Measurements from ENCODE around the gene PCDHB6.
A peak's percentile ranks its signal among the peaks of the same experiment; 100 is the strongest.
"Not testable (repeated sequence)": the region's sequence is repeated elsewhere in the genome, so short reads cannot be mapped to it uniquely, and the experiment has no call there.

Gene PCDHB6

DNA sequence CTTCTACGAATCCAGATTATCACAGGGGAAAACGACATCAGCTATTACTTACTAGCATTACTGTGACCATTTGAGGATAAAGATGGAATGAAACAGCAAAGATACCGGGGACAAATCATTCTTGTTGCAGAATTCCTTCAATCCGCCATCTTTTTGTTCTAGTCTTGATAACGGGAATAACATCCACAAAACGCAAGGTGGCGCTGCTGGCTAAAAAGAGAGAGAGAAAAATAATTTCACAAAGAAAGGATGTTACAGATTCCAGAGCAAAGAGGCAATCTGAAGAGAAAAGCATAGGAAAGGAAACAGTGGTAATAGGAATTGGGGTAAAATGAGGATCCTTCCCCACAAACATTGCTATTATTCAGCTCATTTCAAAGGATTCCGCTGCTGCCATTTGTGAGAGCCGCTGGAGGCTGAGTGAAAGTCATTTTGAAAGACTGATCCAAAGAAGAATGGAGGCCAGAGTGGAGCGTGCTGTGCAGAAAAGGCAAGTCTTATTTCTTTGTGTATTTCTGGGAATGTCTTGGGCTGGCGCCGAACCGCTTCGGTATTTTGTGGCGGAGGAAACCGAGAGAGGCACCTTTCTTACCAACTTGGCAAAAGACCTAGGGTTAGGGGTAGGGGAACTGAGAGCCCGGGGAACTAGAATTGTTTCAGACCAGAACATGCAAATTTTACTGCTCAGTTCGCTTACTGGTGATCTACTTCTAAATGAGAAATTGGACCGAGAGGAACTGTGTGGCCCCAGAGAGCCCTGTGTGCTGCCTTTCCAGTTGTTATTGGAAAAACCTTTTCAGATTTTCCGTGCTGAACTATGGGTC lies 22.7 kb downstream of the PCDHB6 start, which contains the start of gene PCDHB7:
PCDHB7 (plus strand) TSS at position 264 of the 824 bp plus-strand sequence; CDS start at position 456, 192 bp downstream.
- DNase-seq, result no peak

DNA sequence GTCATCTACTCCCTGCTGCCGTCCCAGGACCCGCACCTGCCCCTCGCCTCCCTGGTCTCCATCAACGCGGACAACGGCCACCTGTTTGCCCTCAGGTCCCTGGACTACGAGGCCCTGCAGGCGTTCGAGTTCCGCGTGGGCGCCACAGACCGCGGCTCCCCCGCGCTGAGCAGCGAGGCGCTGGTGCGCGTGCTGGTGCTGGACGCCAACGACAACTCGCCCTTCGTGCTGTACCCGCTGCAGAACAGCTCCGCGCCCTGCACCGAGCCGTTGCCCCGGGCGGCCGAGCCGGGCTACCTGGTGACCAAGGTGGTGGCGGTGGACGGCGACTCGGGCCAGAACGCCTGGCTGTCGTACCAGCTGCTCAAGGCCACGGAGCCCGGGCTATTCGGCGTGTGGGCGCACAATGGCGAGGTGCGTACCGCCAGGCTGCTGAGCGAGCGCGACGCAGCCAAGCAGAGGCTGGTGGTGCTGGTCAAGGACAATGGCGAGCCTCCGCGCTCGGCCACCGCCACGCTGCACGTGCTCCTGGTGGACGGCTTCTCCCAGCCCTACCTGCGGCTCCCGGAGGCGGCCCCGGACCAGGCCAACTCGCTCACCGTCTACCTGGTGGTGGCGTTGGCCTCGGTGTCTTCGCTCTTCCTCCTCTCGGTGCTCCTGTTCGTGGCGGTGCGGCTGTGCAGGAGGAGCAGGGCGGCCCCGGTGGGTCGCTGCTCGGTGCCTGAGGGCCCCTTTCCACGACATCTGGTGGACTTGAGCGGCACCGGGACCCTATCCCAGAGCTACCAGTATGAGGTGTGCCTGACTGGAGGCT lies 24.6 kb downstream of the PCDHB6 start:
- DNase-seq, result not testable (repeated sequence)

DNA sequence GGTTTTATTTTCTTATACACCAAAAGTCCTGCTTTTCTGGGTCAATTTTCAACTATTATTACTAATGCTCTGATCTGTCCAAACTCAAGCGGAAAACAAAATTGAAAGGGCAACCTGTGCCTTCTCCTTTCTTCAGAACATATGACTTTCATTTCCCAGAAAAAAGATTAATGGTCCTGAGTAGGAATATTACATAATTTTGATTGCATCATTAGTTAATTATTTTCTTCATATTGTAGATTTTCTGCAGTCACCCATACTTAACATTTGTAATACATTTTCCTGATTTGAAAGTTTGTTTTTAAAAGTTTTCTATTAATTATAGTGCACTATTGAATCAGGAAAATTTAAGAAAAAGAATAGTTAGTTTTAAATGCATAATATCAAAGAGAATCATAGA lies 26.1 kb downstream of the PCDHB6 start:
- DNase-seq, result no peak

GRCh38 chr5:141177577-141178191 lies 27.8 kb downstream of the PCDHB6 start, which contains the start of gene PCDHB8:
Gene PCDHB8 (plus strand): TSS chr5:141177790. CDS start chr5:141178035, 245 bp downstream.
- not testable (repeated sequence) for DNase-seq

DNA sequence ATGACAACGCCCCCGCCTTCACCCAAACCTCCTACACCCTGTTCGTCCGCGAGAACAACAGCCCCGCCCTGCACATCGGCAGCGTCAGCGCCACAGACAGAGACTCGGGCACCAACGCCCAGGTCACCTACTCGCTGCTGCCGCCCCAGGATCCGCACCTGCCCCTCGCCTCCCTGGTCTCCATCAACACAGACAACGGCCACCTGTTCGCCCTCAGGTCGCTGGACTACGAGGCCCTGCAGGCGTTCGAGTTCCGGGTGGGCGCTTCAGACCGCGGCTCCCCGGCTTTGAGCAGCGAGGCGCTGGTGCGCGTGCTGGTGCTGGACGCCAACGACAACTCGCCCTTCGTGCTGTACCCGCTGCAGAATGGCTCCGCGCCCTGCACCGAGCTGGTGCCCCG lies 29.5 kb downstream of the PCDHB6 start:
- not testable (repeated sequence) for DNase-seq

DNA sequence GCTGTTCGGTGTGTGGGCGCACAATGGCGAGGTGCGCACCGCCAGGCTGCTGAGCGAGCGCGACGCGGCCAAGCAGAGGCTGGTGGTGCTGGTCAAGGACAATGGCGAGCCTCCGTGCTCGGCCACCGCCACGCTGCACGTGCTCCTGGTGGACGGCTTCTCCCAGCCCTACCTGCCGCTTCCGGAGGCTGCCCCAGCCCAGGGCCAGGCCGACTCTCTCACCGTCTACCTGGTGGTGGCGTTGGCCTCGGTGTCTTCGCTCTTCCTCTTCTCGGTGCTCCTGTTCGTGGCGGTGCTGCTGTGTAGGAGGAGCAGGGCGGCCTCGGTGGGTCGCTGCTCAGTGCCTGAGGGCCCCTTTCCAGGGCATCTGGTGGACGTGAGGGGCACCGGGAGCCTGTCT lies 30.0 kb downstream of the PCDHB6 start:
- not testable (repeated sequence) for DNase-seq

DNA sequence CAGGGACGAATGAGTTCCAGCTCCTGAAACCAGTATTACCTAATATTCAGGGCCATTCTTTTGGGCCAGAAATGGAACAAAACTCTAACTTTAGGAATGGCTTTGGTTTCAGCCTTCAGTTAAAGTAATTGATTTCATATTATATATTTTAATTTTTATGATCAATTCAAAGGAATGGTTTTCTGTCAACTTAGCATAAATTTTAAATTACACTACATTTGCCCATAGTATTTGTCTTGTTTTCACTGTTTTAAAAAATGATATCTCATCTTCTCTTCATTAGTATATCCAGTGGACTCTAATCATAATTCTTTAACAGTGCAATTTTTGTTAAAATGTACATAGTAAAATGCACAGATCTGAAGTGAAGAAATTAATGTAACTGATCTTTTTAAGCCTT lies 30.5 kb downstream of the PCDHB6 start:
- no peak for DNase-seq

GRCh38 chr5:141182248-141182647 lies 32.4 kb downstream of the PCDHB6 start, which contains the start of gene PCDHB16:
Gene PCDHB16 (plus strand): TSS chr5:141182387. CDS start chr5:141182560, 173 bp downstream.
- DNase-seq, result no peak

- DNase-seq, result not testable (repeated sequence)
Measured at GRCh38 chr5:141184117-141184855, 34.4 kb downstream of the PCDHB6 start.

- peak in 1 of 2 experiments; percentile 15 for DNase-seq
Measured at GRCh38 chr5:141186897-141187512, 37.1 kb downstream of the PCDHB6 start, which contains the start of gene PCDHB9. Gene PCDHB9 (plus strand): TSS chr5:141187161. CDS start chr5:141187319, 158 bp downstream.

- DNase-seq, result not testable (repeated sequence)
Measured at GRCh38 chr5:141188682-141189081, 38.8 kb downstream of the PCDHB6 start.

GRCh38 chr5:141189131-141189530 lies 39.3 kb downstream of the PCDHB6 start:
- not testable (repeated sequence) for DNase-seq

GRCh38 chr5:141192110-141192725 lies 42.4 kb downstream of the PCDHB6 start, which contains the start of gene PCDHB10:
Gene PCDHB10 (plus strand): TSS chr5:141192353. CDS start chr5:141192553, 200 bp downstream.
- peak in 1 of 2 experiments; percentile 8 for DNase-seq

GRCh38 chr5:141194332-141194731 lies 44.5 kb downstream of the PCDHB6 start:
- not testable (repeated sequence) for DNase-seq

DNA sequence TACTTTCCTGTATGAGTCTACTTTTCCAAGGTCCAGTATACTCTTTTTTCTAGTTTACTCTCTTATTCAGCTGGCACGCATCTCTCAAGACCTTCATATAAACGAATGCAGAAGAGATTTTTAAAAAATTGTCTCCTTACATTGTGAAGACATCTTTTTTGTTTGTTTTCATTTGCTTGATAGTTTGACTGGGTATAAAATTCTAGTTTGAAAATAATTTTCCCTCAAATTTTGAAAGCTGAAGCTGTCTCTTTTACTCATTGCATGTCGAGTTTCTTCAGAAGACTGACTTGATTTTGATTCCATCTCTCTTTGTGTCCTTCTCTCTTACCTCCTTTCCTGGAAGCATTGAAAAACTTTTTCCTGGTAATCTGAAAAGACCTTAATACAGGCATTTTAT lies 46.5 kb downstream of the PCDHB6 start:
- DNase-seq, result no peak

GRCh38 chr5:141199359-141200235 lies 49.7 kb downstream of the PCDHB6 start, which contains the start of gene PCDHB11:
Gene PCDHB11 (plus strand): TSS chr5:141199627. CDS start chr5:141199775, 148 bp downstream.
- no peak for DNase-seq

DNA sequence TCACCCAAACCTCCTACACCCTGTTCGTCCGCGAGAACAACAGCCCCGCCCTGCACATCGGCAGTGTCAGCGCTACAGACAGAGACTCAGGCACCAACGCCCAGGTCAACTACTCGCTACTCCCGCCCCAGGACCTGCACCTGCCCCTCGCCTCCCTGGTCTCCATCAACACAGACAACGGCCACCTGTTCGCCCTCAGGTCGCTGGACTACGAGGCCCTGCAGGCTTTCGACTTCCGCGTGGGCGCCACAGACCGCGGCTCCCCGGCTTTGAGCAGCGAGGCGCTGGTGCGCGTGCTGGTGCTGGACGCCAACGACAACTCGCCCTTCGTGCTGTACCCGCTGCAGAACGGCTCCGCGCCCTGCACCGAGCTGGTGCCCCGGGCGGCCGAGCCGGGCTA lies 51.3 kb downstream of the PCDHB6 start:
- DNase-seq, result not testable (repeated sequence)

GRCh38 chr5:141201646-141202045 lies 51.8 kb downstream of the PCDHB6 start:
- not testable (repeated sequence) for DNase-seq
